Measurements from ENCODE around the gene FGF14. TPM values are rescaled to one million over a fixed set of nuclear protein-coding genes. Genes with fewer than 3 reads are reported as not detected.

Gene FGF14
- total and polyA plus RNA-seq, 2 experiments from 2014 or later = 0.03 TPM; not detected in 1

GRCh38 chr13:102127153-102127552 is 274.7 kb downstream of the FGF14 start (continued):
- TF ChIP-seq EZH2 (IDR thresholded peaks at IDR 0.05; ENCODE audit: low read depth, unreplicated experiment) = no peak
- no peak for TF ChIP-seq EZH2phosphoT487 (IDR thresholded peaks at IDR 0.05; ENCODE audit: unreplicated experiment)
- TF ChIP-seq POLR2AphosphoS5 (IDR thresholded peaks at IDR 0.05; ENCODE audit: low read depth) = no peak
- no peak for TF ChIP-seq ZNF114 (CRISPR knock-in tag; IDR thresholded peaks at IDR 0.05)
- no peak for TF ChIP-seq STAT1 (IDR thresholded peaks at IDR 0.05; ENCODE audit: unreplicated experiment)

GRCh38 chr13:102122147-102122546 is 279.7 kb downstream of the FGF14 start:
- Histone ChIP-seq H2AFZ (no peak overlapping the region), H3K4me2 (no peak overlapping the region), H3K27me3 (ENCODE audit: insufficient read depth) (no peaks in the 10 kb centered on the region), H3K36me3 (ENCODE audit: insufficient read depth) (no peaks in the 10 kb centered on the region), H3K27ac (ENCODE audit: low read depth) (no peak overlapping the region), H3K4me3 (no peak overlapping the region), H3K4me1 (ENCODE audit: insufficient read depth) (no peaks in the 10 kb centered on the region), H3K79me2 (replicated peaks; ENCODE audit: insufficient read depth) (no peaks in the 10 kb centered on the region), H3K9me2 (ENCODE audit: insufficient read depth) (no peaks in the 10 kb centered on the region), H4K20me1 (replicated peaks; ENCODE audit: insufficient read depth) (no peaks in the 10 kb centered on the region), H3F3A (replicated peaks; ENCODE audit: low read depth) (no peaks in the 10 kb centered on the region)
- ATAC-seq = no peak
- peaks cover 4% of the 10 kb centered on the region; the same call in 2 of the 3 replicates for H3K4me1 Mint-ChIP-seq
- H3K27me3 Mint-ChIP-seq (ENCODE audit: insufficient read depth, low read depth, poor library complexity) = no peaks in the 10 kb centered on the region
- no peak overlapping the region for H3K27ac Mint-ChIP-seq
- DNase-seq (ENCODE audit: low spot score) = no peak
- H3K4me3 Mint-ChIP-seq = no peak overlapping the region
- no peak for TF ChIP-seq REST (IDR thresholded peaks at IDR 0.05; ENCODE audit: unreplicated experiment)
- TF ChIP-seq, protein P1, sequence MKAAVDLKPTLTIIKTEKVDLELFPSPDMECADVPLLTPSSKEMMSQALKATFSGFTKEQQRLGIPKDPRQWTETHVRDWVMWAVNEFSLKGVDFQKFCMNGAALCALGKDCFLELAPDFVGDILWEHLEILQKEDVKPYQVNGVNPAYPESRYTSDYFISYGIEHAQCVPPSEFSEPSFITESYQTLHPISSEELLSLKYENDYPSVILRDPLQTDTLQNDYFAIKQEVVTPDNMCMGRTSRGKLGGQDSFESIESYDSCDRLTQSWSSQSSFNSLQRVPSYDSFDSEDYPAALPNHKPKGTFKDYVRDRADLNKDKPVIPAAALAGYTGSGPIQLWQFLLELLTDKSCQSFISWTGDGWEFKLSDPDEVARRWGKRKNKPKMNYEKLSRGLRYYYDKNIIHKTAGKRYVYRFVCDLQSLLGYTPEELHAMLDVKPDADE (IDR thresholded peaks at IDR 0.05) = no peak
- no peak for TF ChIP-seq JUNB (IDR thresholded peaks at IDR 0.05; ENCODE audit: unreplicated experiment)
- no peak for TF ChIP-seq CREB1 (CRISPR knock-in tag; IDR thresholded peaks at IDR 0.05; ENCODE audit: low read depth)
- TF ChIP-seq EZH2phosphoT487 (IDR thresholded peaks at IDR 0.05; ENCODE audit: unreplicated experiment) = no peak
- TF ChIP-seq, protein P2, sequence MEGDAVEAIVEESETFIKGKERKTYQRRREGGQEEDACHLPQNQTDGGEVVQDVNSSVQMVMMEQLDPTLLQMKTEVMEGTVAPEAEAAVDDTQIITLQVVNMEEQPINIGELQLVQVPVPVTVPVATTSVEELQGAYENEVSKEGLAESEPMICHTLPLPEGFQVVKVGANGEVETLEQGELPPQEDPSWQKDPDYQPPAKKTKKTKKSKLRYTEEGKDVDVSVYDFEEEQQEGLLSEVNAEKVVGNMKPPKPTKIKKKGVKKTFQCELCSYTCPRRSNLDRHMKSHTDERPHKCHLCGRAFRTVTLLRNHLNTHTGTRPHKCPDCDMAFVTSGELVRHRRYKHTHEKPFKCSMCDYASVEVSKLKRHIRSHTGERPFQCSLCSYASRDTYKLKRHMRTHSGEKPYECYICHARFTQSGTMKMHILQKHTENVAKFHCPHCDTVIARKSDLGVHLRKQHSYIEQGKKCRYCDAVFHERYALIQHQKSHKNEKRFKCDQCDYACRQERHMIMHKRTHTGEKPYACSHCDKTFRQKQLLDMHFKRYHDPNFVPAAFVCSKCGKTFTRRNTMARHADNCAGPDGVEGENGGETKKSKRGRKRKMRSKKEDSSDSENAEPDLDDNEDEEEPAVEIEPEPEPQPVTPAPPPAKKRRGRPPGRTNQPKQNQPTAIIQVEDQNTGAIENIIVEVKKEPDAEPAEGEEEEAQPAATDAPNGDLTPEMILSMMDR (conservative IDR thresholded peaks at IDR 0.05; ENCODE audit: low read depth in 2 of 2) = no peak
- no peak for TF ChIP-seq POLR2AphosphoS5 (IDR thresholded peaks at IDR 0.05; ENCODE audit: low read depth)
- TF ChIP-seq ZNF114 (CRISPR knock-in tag; IDR thresholded peaks at IDR 0.05) = no peak
- TF ChIP-seq, protein P3, sequence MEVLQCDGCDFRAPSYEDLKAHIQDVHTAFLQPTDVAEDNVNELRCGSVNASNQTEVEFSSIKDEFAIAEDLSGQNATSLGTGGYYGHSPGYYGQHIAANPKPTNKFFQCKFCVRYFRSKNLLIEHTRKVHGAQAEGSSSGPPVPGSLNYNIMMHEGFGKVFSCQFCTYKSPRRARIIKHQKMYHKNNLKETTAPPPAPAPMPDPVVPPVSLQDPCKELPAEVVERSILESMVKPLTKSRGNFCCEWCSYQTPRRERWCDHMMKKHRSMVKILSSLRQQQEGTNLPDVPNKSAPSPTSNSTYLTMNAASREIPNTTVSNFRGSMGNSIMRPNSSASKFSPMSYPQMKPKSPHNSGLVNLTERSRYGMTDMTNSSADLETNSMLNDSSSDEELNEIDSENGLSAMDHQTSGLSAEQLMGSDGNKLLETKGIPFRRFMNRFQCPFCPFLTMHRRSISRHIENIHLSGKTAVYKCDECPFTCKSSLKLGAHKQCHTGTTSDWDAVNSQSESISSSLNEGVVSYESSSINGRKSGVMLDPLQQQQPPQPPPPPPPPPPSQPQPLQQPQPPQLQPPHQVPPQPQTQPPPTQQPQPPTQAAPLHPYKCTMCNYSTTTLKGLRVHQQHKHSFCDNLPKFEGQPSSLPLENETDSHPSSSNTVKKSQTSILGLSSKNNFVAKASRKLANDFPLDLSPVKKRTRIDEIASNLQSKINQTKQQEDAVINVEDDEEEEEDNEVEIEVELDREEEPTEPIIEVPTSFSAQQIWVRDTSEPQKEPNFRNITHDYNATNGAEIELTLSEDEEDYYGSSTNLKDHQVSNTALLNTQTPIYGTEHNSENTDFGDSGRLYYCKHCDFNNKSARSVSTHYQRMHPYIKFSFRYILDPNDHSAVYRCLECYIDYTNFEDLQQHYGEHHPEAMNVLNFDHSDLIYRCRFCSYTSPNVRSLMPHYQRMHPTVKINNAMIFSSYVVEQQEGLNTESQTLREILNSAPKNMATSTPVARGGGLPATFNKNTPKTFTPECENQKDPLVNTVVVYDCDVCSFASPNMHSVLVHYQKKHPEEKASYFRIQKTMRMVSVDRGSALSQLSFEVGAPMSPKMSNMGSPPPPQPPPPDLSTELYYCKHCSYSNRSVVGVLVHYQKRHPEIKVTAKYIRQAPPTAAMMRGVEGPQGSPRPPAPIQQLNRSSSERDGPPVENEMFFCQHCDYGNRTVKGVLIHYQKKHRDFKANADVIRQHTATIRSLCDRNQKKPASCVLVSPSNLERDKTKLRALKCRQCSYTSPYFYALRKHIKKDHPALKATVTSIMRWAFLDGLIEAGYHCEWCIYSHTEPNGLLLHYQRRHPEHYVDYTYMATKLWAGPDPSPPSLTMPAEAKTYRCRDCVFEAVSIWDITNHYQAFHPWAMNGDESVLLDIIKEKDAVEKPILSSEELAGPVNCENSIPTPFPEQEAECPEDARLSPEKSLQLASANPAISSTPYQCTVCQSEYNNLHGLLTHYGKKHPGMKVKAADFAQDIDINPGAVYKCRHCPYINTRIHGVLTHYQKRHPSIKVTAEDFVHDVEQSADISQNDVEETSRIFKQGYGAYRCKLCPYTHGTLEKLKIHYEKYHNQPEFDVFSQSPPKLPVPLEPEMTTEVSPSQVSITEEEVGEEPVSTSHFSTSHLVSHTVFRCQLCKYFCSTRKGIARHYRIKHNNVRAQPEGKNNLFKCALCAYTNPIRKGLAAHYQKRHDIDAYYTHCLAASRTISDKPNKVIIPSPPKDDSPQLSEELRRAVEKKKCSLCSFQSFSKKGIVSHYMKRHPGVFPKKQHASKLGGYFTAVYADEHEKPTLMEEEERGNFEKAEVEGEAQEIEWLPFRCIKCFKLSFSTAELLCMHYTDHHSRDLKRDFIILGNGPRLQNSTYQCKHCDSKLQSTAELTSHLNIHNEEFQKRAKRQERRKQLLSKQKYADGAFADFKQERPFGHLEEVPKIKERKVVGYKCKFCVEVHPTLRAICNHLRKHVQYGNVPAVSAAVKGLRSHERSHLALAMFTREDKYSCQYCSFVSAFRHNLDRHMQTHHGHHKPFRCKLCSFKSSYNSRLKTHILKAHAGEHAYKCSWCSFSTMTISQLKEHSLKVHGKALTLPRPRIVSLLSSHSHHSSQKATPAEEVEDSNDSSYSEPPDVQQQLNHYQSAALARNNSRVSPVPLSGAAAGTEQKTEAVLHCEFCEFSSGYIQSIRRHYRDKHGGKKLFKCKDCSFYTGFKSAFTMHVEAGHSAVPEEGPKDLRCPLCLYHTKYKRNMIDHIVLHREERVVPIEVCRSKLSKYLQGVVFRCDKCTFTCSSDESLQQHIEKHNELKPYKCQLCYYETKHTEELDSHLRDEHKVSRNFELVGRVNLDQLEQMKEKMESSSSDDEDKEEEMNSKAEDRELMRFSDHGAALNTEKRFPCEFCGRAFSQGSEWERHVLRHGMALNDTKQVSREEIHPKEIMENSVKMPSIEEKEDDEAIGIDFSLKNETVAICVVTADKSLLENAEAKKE (CRISPR knock-in tag; IDR thresholded peaks at IDR 0.05) = no peak
- no peak for TF ChIP-seq NANOG (IDR thresholded peaks at IDR 0.05; ENCODE audit: borderline replicate concordance)
- TF ChIP-seq EZH2 (IDR thresholded peaks at IDR 0.05; ENCODE audit: low read depth, unreplicated experiment) = no peak
- no peak for TF ChIP-seq ZNF331 (CRISPR knock-in tag; IDR thresholded peaks at IDR 0.05; ENCODE audit: low read depth)
- TF ChIP-seq STAT1 (IDR thresholded peaks at IDR 0.05; ENCODE audit: unreplicated experiment) = no peak
- H3K9me3 Mint-ChIP-seq = no peaks in the 10 kb centered on the region; the same call in 2 of the 3 replicates
- H3K36me3 Mint-ChIP-seq (ENCODE audit: low read depth) = no peaks in the 10 kb centered on the region

Measured in GM23338 (cell line).